Gastrocnemius medialis (tissue), 4 donors: ENCODE data around the gene PDE6A. TPM values are rescaled to one million over a fixed set of nuclear protein-coding genes. Genes with fewer than 3 reads are reported as not detected.

Experiments
- ATAC-seq, 2 donors: fragments of 150-250 bp; one replicate each; pipeline ENCODE4 v1.9.1; 2016
- DNase-seq, 2 donors: peaks; one replicate each; pipeline ENCODE4 v3.0.0-alpha.2; 2019
- H3K27ac ChIP-seq, 4 donors: fragments of 200-600 bp; sonication (generic); 1 replicate in 1 of 4; 2 replicates in 3 of 4; pipeline ENCODE4 v1.5.1; 2016 to 2018; ENCODE audit warnings: mild to moderate bottlenecking in 2 of 4, moderate library complexity in 1 of 4
- H3K27me3 ChIP-seq, 3 donors: fragments of 200-600 bp; sonication (generic) in 2 of 3; 1 replicate in 1 of 3; 2 replicates in 2 of 3; pipeline versions ENCODE4 v1.5.1 to v1.6.0; 2016 to 2019; ENCODE audit warnings: mild to moderate bottlenecking in 1 of 3, moderate library complexity in 1 of 3
- H3K36me3 ChIP-seq, 2 donors: fragments of 200-600 bp; sonication (generic) in 1 of 2; one replicate each; pipeline ENCODE4 v1.5.1; 2017 to 2018
- H3K4me1 ChIP-seq, 2 donors: fragments of 200-600 bp; sonication (generic) in 1 of 2; one replicate each; pipeline ENCODE4 v1.5.1; 2016 to 2017; ENCODE audit warnings: mild to moderate bottlenecking in 2 of 2
- H3K4me3 ChIP-seq, 4 donors: fragments of 200-600 bp; sonication (generic) in 3 of 4; 1 replicate in 1 of 4; 2 replicates in 3 of 4; pipeline ENCODE4 v1.5.1; 2016 to 2019; ENCODE audit warnings: mild to moderate bottlenecking in 2 of 4
- H3K9me3 ChIP-seq, 3 donors: fragments of 200-600 bp; sonication (generic) in 2 of 3; 1 replicate in 1 of 3; 2 replicates in 2 of 3; pipeline ENCODE4 v1.5.1; 2016 to 2019
- POLR2A ChIP-seq, 2 donors: fragments of 450-650 bp; IDR thresholded peaks; one replicate each; pipeline ENCODE4 v1.6.1; 2017; ENCODE audit warnings: antibody characterized with exemption in 2 of 2, mild to moderate bottlenecking in 2 of 2, moderate library complexity in 2 of 2
- in situ Hi-C, 4 donors: fragments of 200-750 bp; cut with MboI; loops; one replicate each; pipeline versions ENCODE4 v1.15.0 to v1.8.0; 2017; ENCODE audit warnings: low sequenced_read_pairs in 4 of 4
- intact Hi-C: fragments of 100-400 bp; cut with DNase I; formaldehyde crosslinking; loops from one replicate; pipeline ENCODE4 v1.15.1; 2023; ENCODE audit warnings: low total_unique reads
- total RNA-seq, 4 donors: library from RNA; depleted of rRNA; stranded (reverse); fragments of >200 nt; gene quantifications; one replicate each; pipeline versions ENCODE4 v1.1.0 to v1.2.3, GENCODE V29; 2016
- TF ChIP-seq, protein P1 (sequence below), 5 experiments: fragments of 450-650 bp in 3 of 5; fragments of 200-600 bp in 2 of 5; sonication (generic) in 2 of 5; IDR thresholded peaks in 4 of 5; conservative IDR thresholded peaks in 1 of 5; 1 replicate in 4 of 5; 2 replicates in 1 of 5; pipeline ENCODE4 v1.5.1; 2016 to 2019; ENCODE audit warnings: antibody characterized with exemption in 5 of 5, mild to moderate bottlenecking in 3 of 5, moderate library complexity in 3 of 5

Gene PDE6A
- total RNA-seq, 4 donors from 2014 or later = not detected

DNA sequence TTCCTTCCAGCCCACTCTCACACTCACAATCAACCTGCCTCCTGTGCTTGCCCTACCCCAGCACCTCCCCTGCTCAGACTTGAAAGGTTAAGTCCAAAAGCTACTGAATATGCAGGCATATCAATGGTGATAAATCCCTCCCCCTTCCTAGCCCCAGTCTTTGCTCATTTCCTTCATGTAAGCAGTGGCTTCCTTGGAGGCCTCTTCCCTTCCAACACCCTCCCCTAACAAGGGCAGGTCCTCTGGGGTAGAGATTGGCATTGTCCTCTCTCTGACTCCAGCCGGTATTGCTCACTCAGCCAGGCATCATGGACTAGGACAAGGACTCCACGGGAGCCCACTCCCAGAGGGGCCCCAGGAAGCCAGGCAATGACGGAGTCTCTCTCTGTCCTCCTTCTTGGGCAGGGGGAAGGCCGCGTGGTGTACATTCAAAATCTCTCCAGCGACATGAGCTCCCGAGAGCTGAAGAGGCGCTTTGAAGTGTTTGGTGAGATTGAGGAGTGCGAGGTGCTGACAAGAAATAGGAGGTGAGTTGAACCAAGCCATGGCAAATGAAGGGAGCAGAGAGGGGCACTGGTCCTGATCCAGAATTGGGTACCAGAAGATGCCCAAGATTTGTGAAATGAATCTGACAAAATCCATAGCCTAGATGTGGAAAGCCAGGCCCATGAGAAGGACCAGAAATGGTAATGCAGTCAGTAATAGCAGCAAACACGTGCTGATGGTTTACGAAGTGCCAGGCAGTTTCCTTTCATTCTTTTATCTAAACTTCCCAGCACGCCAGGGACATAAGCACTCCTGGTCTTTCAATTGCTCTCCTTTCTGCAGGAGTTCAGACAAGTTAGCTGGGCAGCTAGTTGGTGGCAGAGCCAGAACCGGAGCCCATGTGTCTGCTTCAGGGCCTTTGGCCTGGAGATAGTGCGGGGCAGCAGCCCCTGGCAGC lies 102.5 kb downstream of the PDE6A start:
- H3K4me3 ChIP-seq = no peak overlapping the region
- intact Hi-C loops (no loop called here), in situ Hi-C loops (loop anchor here in 1 of 4 donors (5.0 kb wide), 1 partner anchor 145 kb away; no protein-coding TSS in a partner anchor)
- ATAC-seq (no peak), DNase-seq (no peak)
- H3K9me3 ChIP-seq = no peaks in the 10 kb centered on the region
- TF ChIP-seq POLR2A (IDR thresholded peaks at IDR 0.05) = no peak
- TF ChIP-seq, protein P1, sequence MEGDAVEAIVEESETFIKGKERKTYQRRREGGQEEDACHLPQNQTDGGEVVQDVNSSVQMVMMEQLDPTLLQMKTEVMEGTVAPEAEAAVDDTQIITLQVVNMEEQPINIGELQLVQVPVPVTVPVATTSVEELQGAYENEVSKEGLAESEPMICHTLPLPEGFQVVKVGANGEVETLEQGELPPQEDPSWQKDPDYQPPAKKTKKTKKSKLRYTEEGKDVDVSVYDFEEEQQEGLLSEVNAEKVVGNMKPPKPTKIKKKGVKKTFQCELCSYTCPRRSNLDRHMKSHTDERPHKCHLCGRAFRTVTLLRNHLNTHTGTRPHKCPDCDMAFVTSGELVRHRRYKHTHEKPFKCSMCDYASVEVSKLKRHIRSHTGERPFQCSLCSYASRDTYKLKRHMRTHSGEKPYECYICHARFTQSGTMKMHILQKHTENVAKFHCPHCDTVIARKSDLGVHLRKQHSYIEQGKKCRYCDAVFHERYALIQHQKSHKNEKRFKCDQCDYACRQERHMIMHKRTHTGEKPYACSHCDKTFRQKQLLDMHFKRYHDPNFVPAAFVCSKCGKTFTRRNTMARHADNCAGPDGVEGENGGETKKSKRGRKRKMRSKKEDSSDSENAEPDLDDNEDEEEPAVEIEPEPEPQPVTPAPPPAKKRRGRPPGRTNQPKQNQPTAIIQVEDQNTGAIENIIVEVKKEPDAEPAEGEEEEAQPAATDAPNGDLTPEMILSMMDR (IDR thresholded peaks at IDR 0.05 in 4 of 5, conservative IDR thresholded peaks at IDR 0.05 in 1 of 5) = no peak
- no peak overlapping the region for H3K27ac ChIP-seq
- peaks cover 0 to 21% of the 10 kb centered on the region in 2 donors for H3K4me1 ChIP-seq
- H3K36me3 ChIP-seq = peaks cover 0 to 65% of the 10 kb centered on the region in 2 donors
- no peaks in the 10 kb centered on the region for H3K27me3 ChIP-seq

DNA sequence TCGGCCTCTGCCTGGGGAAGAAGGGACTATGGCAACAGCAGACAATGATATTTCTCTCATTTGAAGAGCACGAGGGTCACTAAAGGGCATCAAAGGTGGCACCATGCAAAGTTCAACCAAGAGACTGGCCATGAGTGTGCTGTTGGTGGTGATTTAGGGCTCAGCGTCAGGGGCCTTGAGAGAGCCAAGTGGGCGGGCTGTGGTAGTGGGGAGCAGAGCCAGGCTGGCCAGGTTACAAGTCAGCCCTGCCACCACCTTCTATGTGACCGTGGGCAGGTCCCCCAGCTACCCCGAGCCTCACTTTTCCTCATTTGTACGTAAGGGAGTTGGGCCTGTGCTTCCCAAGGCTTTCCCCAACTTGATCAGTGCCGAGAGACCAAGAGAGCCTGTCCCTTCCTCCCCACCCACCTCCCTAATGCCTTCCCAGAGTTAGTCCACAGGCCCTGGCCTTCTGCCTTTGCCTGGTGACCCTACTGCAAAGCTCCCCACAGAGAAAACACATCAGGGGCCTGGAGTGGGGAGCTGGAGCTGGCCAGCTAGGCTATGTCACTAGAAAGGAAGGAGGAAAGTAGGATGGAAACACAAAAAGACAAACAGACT lies 104.3 kb downstream of the PDE6A start:
- H3K4me3 ChIP-seq = no peak overlapping the region
- H3K27ac ChIP-seq = peak overlapping the region; percentile 7 to 50 (median 40)
- intact Hi-C loops = no loop called here
- H3K36me3 ChIP-seq = peaks cover 0 to 51% of the 10 kb centered on the region in 2 donors
- no peak for DNase-seq
- H3K9me3 ChIP-seq = no peaks in the 10 kb centered on the region
- no peak for TF ChIP-seq POLR2A (IDR thresholded peaks at IDR 0.05)
- TF ChIP-seq, protein P1 (IDR thresholded peaks at IDR 0.05 in 4 of 5, conservative IDR thresholded peaks at IDR 0.05 in 1 of 5) = no peak
- peaks cover 0 to 21% of the 10 kb centered on the region in 2 donors for H3K4me1 ChIP-seq
- no peak for ATAC-seq
- H3K27me3 ChIP-seq = no peaks in the 10 kb centered on the region
- in situ Hi-C loops = loop anchor here in 1 of 4 donors (5.0 kb wide), 1 partner anchor 147 kb away; no protein-coding TSS in a partner anchor

DNA sequence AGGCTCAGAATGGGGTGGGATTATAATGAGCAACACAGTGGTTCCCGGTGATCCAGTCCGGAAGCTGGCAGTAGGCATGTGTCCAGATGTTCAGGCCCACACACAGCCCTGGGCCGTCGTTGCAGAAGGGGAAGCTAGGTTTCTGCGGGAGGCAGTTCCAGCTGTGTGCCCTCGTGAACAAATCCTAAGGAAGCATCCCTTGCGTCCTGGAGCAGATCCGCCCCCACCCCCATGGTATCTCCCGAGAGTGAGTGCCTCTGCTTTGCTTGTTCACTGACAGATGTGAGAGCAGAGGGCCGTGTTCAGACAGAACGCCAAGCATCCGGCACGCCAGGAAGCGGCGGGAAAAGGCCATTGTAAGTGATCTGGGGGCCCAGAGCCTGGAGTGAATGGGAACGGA lies 104.8 kb downstream of the PDE6A start:
- no peak for DNase-seq
- intact Hi-C loops (no loop called here), in situ Hi-C loops (loop anchor here in 3 of 4 donors (5.0 kb wide), 1 partner anchor 148 kb away; no protein-coding TSS in a partner anchor)
- ATAC-seq = no peak
- H3K4me3 ChIP-seq = no peak overlapping the region
- no peaks in the 10 kb centered on the region for H3K27me3 ChIP-seq
- H3K27ac ChIP-seq = peak overlapping the region; percentile 7 to 50 (median 40)
- peaks cover 0 to 52% of the 10 kb centered on the region in 2 donors for H3K36me3 ChIP-seq
- H3K4me1 ChIP-seq = peaks cover 0 to 21% of the 10 kb centered on the region in 2 donors
- TF ChIP-seq, protein P1 (IDR thresholded peaks at IDR 0.05 in 4 of 5, conservative IDR thresholded peaks at IDR 0.05 in 1 of 5) = no peak
- no peak for TF ChIP-seq POLR2A (IDR thresholded peaks at IDR 0.05)
- H3K9me3 ChIP-seq = no peaks in the 10 kb centered on the region

DNA sequence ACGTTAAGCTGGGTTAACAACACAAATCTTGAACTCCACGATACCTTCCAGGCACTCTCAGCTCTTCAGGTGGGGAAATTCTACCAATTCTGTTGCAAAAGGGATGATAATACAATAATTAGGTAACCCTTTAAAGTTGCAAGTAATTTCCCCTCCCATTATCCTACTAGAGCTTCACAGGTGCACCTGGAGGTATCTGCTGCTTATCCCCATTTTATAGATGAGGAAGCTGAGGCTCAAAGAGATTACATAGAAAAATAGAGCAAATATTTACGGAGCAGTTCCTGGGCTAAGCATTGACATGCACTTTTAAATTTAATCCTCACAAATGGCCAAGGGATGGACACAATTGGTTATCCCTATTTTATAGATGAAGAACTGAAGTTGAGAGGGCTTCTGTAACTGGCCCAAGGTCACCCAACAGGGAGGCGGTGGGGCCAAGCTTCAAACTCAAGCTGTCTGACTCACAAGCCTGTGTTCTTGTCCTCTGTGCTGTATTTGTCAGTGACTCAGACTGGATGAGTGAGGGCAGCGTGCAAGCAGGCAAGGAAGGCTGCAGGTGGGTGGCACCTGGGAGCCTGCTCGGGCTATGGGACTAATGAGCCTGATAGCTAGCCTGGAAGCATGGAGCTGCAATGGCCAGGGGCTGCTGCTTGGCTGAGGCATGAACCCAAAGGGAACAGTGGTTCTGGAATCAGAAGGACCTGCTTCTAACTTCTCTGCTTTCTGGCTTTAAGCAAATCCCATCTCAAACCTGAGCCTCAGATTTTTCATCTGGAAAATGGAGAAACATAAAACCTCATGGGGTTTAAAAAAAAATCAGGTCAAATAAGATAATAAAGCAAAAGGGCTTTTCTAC lies 105.5 kb downstream of the PDE6A start:
- Histone ChIP-seq H3K36me3 (peaks cover 0 to 45% of the 10 kb centered on the region in 2 donors), H3K4me3 (no peak overlapping the region), H3K27me3 (no peaks in the 10 kb centered on the region), H3K9me3 (no peaks in the 10 kb centered on the region), H3K27ac (peak overlapping the region in 3 of 4 donors; percentile 35 to 50 (median 46)), H3K4me1 (peaks cover 0 to 21% of the 10 kb centered on the region in 2 donors)
- intact Hi-C loops (no loop called here), in situ Hi-C loops (loop anchor here in 2 of 4 donors (5.0 kb wide), 1 partner anchor 148 kb away; no protein-coding TSS in a partner anchor)
- no peak for TF ChIP-seq POLR2A (IDR thresholded peaks at IDR 0.05)
- TF ChIP-seq, protein P1 (IDR thresholded peaks at IDR 0.05 in 4 of 5, conservative IDR thresholded peaks at IDR 0.05 in 1 of 5) = no peak
- DNase-seq (no peak), ATAC-seq (peak; percentile 45 to 48)
